ENCODE results near the gene PTPRO. TPM values are rescaled to one million over a fixed set of nuclear protein-coding genes. Genes with fewer than 3 reads are reported as not detected.

PTPRO gene
- polyA plus RNA-seq, 2 of the 4 experiments (the other 2 are of a cell fraction): 0.04 TPM; not detected in 1

DNA sequence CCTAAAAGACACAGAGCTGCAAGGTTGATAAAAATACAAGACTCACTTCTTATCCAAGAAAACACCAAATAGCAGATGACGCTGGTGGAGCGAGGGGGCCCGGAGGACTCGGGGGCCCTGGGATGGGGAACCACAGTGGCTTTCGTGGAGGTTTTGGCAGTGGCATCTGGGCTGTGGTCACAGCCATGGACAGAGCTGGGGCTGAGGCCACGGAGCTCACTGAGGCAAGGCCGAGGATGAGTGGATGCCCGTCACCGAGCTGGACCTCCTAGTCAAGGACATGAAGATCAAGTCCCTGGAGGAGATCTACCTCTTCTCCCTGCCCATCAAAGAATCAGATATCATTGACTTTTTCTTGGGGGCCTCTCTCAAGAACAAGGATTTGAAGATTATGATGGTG, 117.2 kb downstream of the PTPRO start:
- Histone ChIP-seq H3K4me1 (no peaks in the 10 kb centered on the region), H3K9me3 (peaks cover 6% of the 10 kb centered on the region; the same call in 1 of the 3 replicates), H3K27ac (no peak overlapping the region), H3K4me2 (no peak overlapping the region), H3K4me3 (no peak overlapping the region)
- ChIA-PET POLR2A (no interaction called here), CTCF (interaction anchor here (1.2 kb wide), 1 partner anchor 21 kb away, joined by 3 read pairs; no protein-coding TSS in a partner anchor)
- TF ChIP-seq POLR2A (IDR thresholded peaks at IDR 0.05; ENCODE audit: low read length) (no peak), RFX5 (IDR thresholded peaks at IDR 0.05) (no peak), EP300 (IDR thresholded peaks at IDR 0.05) (no peak), HOXA7 (CRISPR knock-in tag; IDR thresholded peaks at IDR 0.05) (no peak), NPAS2 (CRISPR knock-in tag; IDR thresholded peaks at IDR 0.05; ENCODE audit: borderline replicate concordance) (no peak), HEYL (CRISPR knock-in tag; IDR thresholded peaks at IDR 0.05) (no peak), POLR2AphosphoS2 (conservative IDR thresholded peaks at IDR 0.05; ENCODE audit: low read length) (no peak), CTCF (IDR thresholded peaks at IDR 0.05) (no peak), ZFP36 (IDR thresholded peaks at IDR 0.05; ENCODE audit: borderline replicate concordance, partially characterized antibody) (no peak), CHD2 (IDR thresholded peaks at IDR 0.05; ENCODE audit: low read length, partially characterized antibody) (no peak), GATA3 (IDR thresholded peaks at IDR 0.05; ENCODE audit: borderline replicate concordance) (no peak), KDM1A (IDR thresholded peaks at IDR 0.05; ENCODE audit: low read depth) (no peak), PHF8 (IDR thresholded peaks at IDR 0.05; ENCODE audit: borderline replicate concordance, low read depth) (no peak), RNF2 (IDR thresholded peaks at IDR 0.05; ENCODE audit: borderline replicate concordance, low read depth) (no peak), EHMT2 (IDR thresholded peaks at IDR 0.05; ENCODE audit: low read depth) (no peak), MYC (IDR thresholded peaks at IDR 0.05; ENCODE audit: borderline replicate concordance, low read length) (no peak), TFCP2L1 (CRISPR knock-in tag; IDR thresholded peaks at IDR 0.05) (no peak), ZC3H11A (IDR thresholded peaks at IDR 0.05) (no peak), MAZ (IDR thresholded peaks at IDR 0.05; ENCODE audit: borderline replicate concordance, low read depth, low read length) (no peak)
- TF ChIP-seq, protein P1, sequence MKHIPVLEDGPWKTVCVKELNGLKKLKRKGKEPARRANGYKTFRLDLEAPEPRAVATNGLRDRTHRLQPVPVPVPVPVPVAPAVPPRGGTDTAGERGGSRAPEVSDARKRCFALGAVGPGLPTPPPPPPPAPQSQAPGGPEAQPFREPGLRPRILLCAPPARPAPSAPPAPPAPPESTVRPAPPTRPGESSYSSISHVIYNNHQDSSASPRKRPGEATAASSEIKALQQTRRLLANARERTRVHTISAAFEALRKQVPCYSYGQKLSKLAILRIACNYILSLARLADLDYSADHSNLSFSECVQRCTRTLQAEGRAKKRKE (CRISPR knock-in tag; IDR thresholded peaks at IDR 0.05; ENCODE audit: low read depth): no peak
- no peak for ATAC-seq
- FAIRE-seq: no peak
- 28% methylated on average over 9 of the region's 9 CpGs for WGBS (ENCODE audit: missing lambda C conversion rate)
- DNase-seq (ENCODE audit: low read depth in 1 of 2, low spot score in 1 of 2): no peak

DNA sequence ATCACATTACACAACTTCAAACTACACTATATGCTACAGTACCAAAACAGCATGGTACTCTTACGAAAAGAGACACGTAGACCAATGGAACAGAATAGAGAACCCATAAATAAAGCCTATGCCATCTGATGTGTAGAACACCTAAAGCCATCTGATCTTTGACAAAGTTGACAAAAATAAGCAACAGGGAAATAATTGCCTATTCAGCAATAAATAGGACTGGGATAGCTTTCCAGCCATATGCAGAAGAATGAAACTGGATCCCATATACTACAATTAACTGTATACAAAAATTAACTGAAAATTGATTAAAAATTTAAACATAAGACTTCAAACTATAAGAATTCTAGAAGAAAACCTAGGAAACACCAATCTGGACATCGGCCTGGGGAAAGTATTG, 120.7 kb downstream of the PTPRO start:
- H3K27ac ChIP-seq: no peak overlapping the region
- FAIRE-seq: no peak
- WGBS (ENCODE audit: missing lambda C conversion rate): 66% methylated on average over 3 of the region's 3 CpGs
- no peaks in the 10 kb centered on the region for H3K9me3 ChIP-seq
- DNase-seq (ENCODE audit: low read depth in 1 of 2, low spot score in 1 of 2): no peak
- ChIA-PET CTCF (no interaction called here), POLR2A (no interaction called here)
- H3K4me3 ChIP-seq: no peak overlapping the region
- no peaks in the 10 kb centered on the region for H3K4me1 ChIP-seq
- no peak overlapping the region for H3K4me2 ChIP-seq
- ATAC-seq: no peak
- TF ChIP-seq MAFK (IDR thresholded peaks at IDR 0.05; ENCODE audit: partially characterized antibody): peak; percentile 95
- TF ChIP-seq ZFP36 (IDR thresholded peaks at IDR 0.05; ENCODE audit: borderline replicate concordance, partially characterized antibody): no peak
- TF ChIP-seq RCOR1 (IDR thresholded peaks at IDR 0.05; ENCODE audit: low read depth, low read length): no peak

- 34% methylated on average over 4 of the region's 4 CpGs for whole genome bisulfite sequencing (ENCODE audit: missing lambda C conversion rate)
- Histone ChIP-seq H3K4me2 (no peak overlapping the region), H3K4me1 (no peaks in the 10 kb centered on the region), H3K4me3 (no peak overlapping the region), H3K9me3 (no peaks in the 10 kb centered on the region), H3K27ac (no peak overlapping the region)
- no peak for FAIRE-seq
- no peak for TF ChIP-seq HDAC2 (IDR thresholded peaks at IDR 0.05)
- no peak for TF ChIP-seq HOXA7 (CRISPR knock-in tag; IDR thresholded peaks at IDR 0.05)
- TF ChIP-seq ZSCAN20 (CRISPR knock-in tag; IDR thresholded peaks at IDR 0.05): no peak
- TF ChIP-seq CHD4 (IDR thresholded peaks at IDR 0.05; ENCODE audit: borderline replicate concordance): no peak
- no peak for TF ChIP-seq HMGXB4 (CRISPR knock-in tag; IDR thresholded peaks at IDR 0.05; ENCODE audit: borderline replicate concordance)
- TF ChIP-seq MAX (IDR thresholded peaks at IDR 0.05): no peak
- no peak for TF ChIP-seq BHLHE40 (IDR thresholded peaks at IDR 0.05; ENCODE audit: low read depth, low read length)
- TF ChIP-seq POLR2AphosphoS2 (conservative IDR thresholded peaks at IDR 0.05; ENCODE audit: low read length): no peak
- no peak for TF ChIP-seq ZNF302 (CRISPR knock-in tag; IDR thresholded peaks at IDR 0.05)
- TF ChIP-seq GATA3 (IDR thresholded peaks at IDR 0.05; ENCODE audit: borderline replicate concordance): no peak
- TF ChIP-seq EP300 (IDR thresholded peaks at IDR 0.05): no peak
- TF ChIP-seq, protein P2, sequence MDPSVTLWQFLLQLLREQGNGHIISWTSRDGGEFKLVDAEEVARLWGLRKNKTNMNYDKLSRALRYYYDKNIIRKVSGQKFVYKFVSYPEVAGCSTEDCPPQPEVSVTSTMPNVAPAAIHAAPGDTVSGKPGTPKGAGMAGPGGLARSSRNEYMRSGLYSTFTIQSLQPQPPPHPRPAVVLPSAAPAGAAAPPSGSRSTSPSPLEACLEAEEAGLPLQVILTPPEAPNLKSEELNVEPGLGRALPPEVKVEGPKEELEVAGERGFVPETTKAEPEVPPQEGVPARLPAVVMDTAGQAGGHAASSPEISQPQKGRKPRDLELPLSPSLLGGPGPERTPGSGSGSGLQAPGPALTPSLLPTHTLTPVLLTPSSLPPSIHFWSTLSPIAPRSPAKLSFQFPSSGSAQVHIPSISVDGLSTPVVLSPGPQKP (IDR thresholded peaks at IDR 0.05; ENCODE audit: low read depth, low read length): no peak
- ChIA-PET POLR2A (no interaction called here), CTCF (no interaction called here)
- ATAC-seq: no peak
- no peak for DNase-seq (ENCODE audit: low read depth in 1 of 2, low spot score in 1 of 2)
Measured at GRCh38 chr12:15443611-15444010, 121.3 kb downstream of the PTPRO start.

Measured in A549 (cell line).